ENCODE measurements around the gene LVRN. TPM values are rescaled to one million over a fixed set of nuclear protein-coding genes. Genes with fewer than 3 reads are reported as not detected.

Gene LVRN
- total RNA-seq, 3 donors from 2014 or later (not counting 1 experiment from before 2014, with no cell fraction given) = 0.77 TPM; not detected in 2

GRCh38 chr5:116038817-116039216, 76.5 kb downstream of the LVRN start:
- WGBS (ENCODE audit: insufficient coverage) = 14% methylated on average over 3 of the region's 3 CpGs
- Mint-ChIP-seq H3K4me3 (no peak overlapping the region), H3K27ac (peak overlapping the region; percentile 7 to 15), H3K4me1 (peaks cover 13 to 18% of the 10 kb centered on the region in 2 donors), H3K36me3 (no peaks in the 10 kb centered on the region), H3K9me3 (no peaks in the 10 kb centered on the region), H3K27me3 (ENCODE audit: low read depth in 2 of 2) (peaks cover 2 to 7% of the 10 kb centered on the region in 2 donors)
- Histone ChIP-seq H3K4me1 (ENCODE audit: control insufficient read depth, insufficient read depth, low read length) (peaks cover 4% of the 10 kb centered on the region), H3K27me3 (ENCODE audit: control insufficient read depth, insufficient read depth, low read length) (no peaks in the 10 kb centered on the region), H3K4me3 (ENCODE audit: low read length) (no peak overlapping the region), H3K36me3 (ENCODE audit: control insufficient read depth, insufficient read depth, low read length) (no peaks in the 10 kb centered on the region), H3K27ac (ENCODE audit: low read length) (peak overlapping the region; percentile 20), H3K9me3 (ENCODE audit: control insufficient read depth, insufficient read depth, low read length) (no peaks in the 10 kb centered on the region)
- ATAC-seq (peak; percentile 53 to 70 (median 65)), DNase-seq (peak in 1 of 2 donors; percentile 17)
- intact Hi-C loops (cut with micrococcal nuclease) = no loop called here
- TF ChIP-seq CTCF (IDR thresholded peaks at IDR 0.05) = no peak

GRCh38 chr5:116042375-116042774, 80.1 kb downstream of the LVRN start:
- H3K4me3 ChIP-seq (ENCODE audit: low read length) = no peak overlapping the region
- Mint-ChIP-seq H3K4me3 (no peak overlapping the region), H3K9me3 (no peaks in the 10 kb centered on the region), H3K27ac (no peak overlapping the region), H3K36me3 (no peaks in the 10 kb centered on the region), H3K4me1 (peaks cover 13 to 18% of the 10 kb centered on the region in 2 donors), H3K27me3 (ENCODE audit: low read depth in 2 of 2) (peaks cover 9 to 10% of the 10 kb centered on the region in 2 donors)
- no peaks in the 10 kb centered on the region for H3K36me3 ChIP-seq (ENCODE audit: control insufficient read depth, insufficient read depth, low read length)
- DNase-seq (no peak), ATAC-seq (no peak)
- no peak for TF ChIP-seq CTCF (IDR thresholded peaks at IDR 0.05)
- H3K27me3 ChIP-seq (ENCODE audit: control insufficient read depth, insufficient read depth, low read length) = no peaks in the 10 kb centered on the region
- H3K9me3 ChIP-seq (ENCODE audit: control insufficient read depth, insufficient read depth, low read length) = no peaks in the 10 kb centered on the region
- no peak overlapping the region for H3K27ac ChIP-seq (ENCODE audit: low read length)
- intact Hi-C loops (cut with micrococcal nuclease) = no loop called here
- H3K4me1 ChIP-seq (ENCODE audit: control insufficient read depth, insufficient read depth, low read length) = peaks cover 4% of the 10 kb centered on the region

- H3K9me3 Mint-ChIP-seq = no peaks in the 10 kb centered on the region
- no peak for ATAC-seq
These were observed 81.8 kb downstream of the LVRN start for GRCh38 chr5:116044073-116044472.

More at GRCh38 chr5:116044073-116044472, 81.8 kb downstream of the LVRN start:
- no peak for TF ChIP-seq CTCF (IDR thresholded peaks at IDR 0.05)
- Mint-ChIP-seq H3K27ac (no peak overlapping the region), H3K36me3 (no peaks in the 10 kb centered on the region), H3K4me3 (no peak overlapping the region), H3K4me1 (peaks cover 1 to 4% of the 10 kb centered on the region in 2 donors), H3K27me3 (ENCODE audit: low read depth in 2 of 2) (peaks cover 13 to 25% of the 10 kb centered on the region in 2 donors)
- Histone ChIP-seq H3K36me3 (ENCODE audit: control insufficient read depth, insufficient read depth, low read length) (no peaks in the 10 kb centered on the region), H3K9me3 (ENCODE audit: control insufficient read depth, insufficient read depth, low read length) (no peaks in the 10 kb centered on the region), H3K27ac (ENCODE audit: low read length) (no peak overlapping the region), H3K4me1 (ENCODE audit: control insufficient read depth, insufficient read depth, low read length) (no peaks in the 10 kb centered on the region), H3K4me3 (ENCODE audit: low read length) (no peak overlapping the region), H3K27me3 (ENCODE audit: control insufficient read depth, insufficient read depth, low read length) (no peaks in the 10 kb centered on the region)
- DNase-seq = no peak
- 100% methylated on average over 1 of the region's 3 CpGs for WGBS (ENCODE audit: insufficient coverage)
- intact Hi-C loops (cut with micrococcal nuclease) = no loop called here

All from natural killer cell (primary cell).